DMS114 treated with DMSO at 0.1 percent for 48 hours (cell line): ENCODE measurements around the gene PSMD12.
"Not testable (repeated sequence)": the region's sequence is repeated elsewhere in the genome, so short reads cannot be mapped to it uniquely, and the experiment has no call there.

ENCODE experiments used
- DNase-seq: peaks from one replicate; lab custom pipeline; 2025; ENCODE audit not compliant: unreplicated experiment; lab: John Stamatoyannopoulos, UW

The PSMD12 gene

DNA sequence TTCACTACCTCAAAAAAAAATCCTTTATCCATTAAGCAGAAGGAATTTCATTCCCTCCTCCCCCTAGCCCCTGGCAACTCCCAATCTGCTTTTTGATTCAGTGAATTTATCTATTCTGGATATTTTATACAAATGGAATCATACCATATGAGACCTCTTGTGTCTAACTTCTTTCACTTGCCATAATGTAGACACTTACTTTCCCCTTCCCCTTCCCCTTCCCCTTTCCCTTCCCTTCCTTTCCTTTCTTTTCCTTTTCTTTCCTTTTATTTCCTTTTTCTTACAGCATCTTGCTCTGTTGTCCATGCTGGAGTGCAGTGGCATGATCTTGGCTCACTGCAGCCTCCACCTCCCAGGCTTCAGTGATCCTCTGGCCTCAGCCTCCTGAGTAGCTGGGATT is 50.5 kb downstream of the PSMD12 start:
- no peak for DNase-seq

DNA sequence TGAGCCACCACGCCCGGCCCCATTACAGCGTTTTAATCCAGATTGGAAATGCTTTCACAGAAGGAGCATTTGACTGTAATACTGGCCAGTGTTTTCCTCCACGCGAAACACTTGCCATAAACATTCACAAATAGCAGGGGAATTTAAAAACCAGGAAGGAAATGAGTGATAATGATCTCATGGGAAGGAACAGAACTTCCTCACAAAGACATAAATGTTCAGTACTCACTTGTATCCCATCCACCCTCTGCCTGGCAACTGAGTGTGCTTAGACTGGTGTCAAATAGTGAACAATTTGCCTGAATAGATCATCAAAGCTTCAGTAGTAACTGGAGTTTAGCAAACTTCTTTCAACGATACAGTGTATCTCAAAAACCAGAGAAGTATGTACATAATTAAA is 54.1 kb downstream of the PSMD12 start:
- no peak for DNase-seq

DNA sequence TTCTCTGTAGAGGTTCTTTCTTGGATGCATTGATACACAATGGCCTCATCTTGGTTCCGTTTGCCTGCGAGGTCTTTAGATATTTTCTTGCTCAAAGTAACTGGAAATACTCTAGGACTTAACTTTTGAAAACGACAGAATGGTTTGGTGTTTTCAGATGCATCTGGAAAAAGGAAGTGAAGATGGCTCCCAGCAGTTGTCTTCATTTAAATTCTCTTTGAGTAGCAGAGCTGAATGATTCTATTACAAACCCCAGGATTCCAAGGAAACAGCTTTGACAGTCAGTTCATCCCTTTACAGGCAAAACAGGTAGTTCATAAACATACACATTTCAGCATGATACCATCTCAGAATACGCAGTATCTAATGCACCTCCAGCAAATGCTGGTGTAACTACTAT is 54.8 kb downstream of the PSMD12 start:
- DNase-seq: no peak

DNA sequence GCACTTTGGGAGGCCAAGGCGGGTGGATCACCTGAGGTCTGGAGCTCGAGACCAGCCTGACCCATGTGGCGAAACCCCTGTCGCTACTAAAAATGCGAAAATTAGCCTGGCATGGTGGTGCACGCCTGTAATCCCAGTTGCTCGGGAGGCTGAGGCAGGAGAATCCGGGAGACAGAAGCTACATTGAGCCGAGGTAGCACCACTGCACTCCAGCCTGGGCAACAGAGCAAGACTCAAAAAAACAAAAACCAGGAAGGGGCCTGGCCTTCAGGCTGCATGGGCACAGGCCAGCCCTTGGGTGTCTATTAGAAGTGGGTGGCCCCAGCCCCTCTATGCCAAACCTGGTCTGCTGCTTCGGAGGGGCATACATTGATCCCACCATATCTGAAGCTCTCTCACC is 56.0 kb downstream of the PSMD12 start:
- DNase-seq: no peak

DNA sequence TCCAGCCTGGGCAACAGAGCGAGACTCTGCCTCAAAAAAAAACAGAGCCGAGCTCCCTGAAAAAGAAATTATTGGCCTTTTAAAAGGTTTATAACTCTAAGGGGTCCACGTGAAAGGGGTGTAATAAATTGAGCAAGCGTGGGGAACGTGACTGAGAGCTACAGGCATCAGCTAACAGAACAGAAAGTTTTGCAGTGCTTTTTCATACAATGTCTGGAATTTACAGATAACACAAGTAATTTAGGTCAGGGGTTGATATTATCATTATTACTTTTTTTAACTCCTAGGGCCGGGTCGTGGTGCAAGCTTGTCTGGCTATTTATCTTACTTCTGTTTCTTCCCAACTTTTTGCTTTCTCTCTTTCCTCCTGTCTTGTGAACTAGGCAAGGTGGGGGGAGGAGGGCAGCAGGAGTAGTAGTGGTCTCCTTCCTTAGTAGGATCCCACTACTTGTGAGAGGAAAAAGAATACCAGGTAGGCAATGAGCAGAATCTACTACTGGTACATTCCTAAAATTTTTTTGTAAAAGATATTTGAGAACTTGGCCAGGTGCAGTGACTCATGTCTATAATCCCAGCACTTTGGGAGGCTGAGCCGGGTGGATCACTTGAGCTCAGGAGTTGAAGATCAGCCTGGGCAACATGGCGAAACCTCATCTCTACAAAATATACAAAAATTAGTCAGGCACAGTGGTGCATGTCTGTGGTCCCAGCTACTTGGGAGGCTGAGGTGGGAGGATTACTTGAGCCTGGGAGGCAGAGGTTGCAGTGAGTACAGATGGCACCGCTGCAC is 60.7 kb downstream of the PSMD12 start:
- not testable (repeated sequence) for DNase-seq

DNA sequence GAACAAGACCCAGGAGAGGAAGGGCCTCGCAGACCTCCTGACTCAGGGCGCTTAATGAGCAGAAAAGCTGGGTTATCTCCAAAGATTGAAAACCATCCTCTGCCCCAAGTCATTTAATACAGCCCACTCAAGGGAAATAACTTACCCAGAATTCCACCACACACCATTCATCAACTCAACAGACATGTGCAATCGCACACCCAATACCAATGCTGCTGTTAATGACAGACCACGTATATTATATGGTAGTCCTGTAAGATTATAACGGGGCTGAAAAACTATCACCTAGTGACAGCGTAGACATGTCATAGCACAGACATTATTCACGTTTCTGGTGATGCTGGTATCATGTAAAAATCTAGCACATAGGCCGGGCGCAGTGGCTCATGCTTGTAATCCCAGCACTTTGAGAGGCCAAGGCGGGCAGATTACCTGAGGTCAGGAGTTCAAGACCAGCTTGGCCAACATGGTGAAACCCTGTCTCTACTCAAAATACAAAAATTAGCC is 68.9 kb downstream of the PSMD12 start:
- DNase-seq: no peak

DNA sequence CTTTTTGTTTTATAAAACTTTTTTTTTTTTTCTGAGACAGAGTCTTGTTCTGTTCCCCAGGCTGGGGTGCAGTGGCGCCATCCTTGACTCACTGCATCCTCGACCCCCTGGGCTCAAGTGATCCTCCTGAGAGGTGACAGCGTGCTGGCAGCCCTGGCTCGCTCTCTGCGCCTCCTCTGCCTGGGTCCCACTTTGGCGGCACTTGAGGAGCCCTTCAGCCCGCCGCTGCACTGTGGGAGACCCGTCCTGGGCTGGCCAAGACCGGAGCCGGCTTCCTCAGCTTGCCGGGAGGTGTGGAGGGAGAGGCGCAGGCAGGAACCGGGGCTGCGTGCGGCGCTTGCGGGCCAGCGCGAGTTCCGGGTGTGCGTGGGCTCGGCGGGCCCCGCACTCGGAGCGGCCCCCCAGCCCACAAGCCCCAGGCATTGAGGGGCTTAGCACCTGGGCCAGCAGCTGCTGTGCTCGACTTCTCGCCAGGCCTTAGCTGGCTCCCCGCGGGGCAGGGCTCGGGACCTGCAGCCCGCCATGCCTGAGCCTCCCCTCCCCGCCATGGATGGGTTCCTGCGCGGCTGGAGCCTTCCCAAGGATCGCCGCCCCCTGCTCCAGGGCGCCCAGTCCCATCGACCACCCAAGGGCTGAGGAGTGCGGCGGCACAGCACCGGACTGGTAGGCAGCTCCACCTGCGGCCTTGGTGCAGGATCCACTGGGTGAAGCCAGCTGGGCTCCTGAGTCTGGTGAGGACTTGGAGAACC is 71.8 kb downstream of the PSMD12 start:
- DNase-seq: no peak

DNA sequence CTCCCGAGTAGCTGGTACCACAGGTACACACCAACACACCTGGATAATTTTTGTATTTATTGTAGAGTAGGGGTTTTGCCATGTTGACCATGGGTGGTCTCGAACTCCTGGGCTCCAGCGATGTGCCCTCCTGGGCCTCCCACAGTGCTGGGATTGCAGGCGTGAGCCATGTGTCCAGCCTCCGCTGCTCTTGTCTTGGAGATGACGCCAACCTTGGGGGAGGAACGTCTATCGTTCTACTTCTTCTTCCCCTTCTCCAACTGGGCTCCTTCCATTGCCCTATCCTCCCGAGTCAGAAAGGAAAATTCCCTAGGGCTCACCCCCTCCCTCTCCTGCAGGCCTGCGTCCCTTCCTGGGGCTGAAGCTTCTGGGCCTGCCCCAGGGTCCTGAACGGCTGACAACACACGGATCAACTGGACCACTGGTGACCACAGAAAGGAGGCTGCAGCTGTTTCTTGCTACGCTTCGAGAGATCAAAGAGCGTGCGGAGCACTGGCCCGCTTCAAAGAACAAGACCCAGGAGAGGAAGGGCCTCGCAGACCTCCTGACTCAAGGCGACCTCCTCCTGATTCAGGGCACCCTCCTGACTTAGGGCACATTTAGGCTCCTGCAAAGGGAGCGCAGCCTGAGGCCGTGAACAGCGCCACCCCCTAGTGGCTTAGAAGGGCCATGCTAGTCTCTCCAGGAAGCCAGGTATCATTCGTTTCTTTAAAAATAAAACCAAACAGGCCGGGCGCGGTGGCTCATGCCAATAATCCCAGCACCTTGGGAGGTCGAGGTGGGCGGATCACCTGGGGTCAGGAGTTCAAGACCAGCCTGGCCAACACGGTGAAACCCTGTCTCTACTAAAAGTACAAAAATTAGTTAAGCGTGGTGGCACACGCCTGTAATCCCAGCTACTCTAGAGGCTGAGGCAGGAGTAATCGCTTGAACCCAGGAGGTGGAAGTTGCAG is 72.8 kb downstream of the PSMD12 start:
- DNase-seq: no peak

DNA sequence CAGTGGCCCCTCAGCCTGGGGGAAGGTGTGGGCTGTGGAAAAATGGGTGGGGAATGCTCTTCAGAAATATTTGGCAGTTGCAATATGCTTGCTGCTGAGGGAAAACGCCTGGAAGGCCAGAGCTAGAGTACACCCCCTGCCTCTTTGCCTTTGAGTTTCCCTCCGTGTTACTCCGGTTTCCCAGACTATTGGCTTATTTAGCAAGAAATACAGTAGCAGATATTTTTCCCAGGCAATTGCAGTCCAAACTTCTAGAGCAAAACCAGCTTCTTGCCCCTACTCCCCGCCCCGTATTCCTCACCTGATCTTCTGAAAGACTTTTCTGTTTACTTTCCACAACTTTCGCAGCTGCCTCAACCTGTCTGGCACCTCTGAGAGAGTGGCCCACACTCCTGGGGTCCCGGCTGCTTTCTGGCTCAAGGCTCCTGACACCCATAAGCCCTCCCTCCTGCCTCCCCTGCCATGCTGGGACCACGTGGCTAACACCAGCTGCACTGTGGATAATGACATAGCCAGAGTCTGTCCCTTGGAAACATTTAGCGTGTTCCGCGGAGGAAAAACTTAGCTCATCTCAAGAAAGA is 75.6 kb downstream of the PSMD12 start:
- no peak for DNase-seq

DNA sequence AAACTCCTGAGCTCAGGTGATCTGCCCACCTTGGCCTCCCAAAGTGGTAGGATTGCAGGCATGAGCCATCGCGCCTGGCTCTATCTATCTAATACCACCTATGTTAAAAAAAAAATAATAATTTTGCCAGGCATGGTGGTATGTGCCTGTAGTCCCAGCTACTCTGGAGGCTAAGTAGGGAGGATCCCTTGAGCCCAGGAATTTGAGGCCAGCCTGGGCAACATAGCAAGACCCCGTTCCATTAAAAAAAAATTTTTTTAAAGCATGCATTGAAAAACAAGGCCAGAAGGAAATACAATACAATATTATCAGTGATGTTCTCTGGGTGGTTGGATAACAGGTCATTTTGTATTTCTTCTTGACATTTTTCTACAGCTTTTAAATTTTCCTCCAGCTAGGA is 76.1 kb downstream of the PSMD12 start:
- DNase-seq: no peak

DNA sequence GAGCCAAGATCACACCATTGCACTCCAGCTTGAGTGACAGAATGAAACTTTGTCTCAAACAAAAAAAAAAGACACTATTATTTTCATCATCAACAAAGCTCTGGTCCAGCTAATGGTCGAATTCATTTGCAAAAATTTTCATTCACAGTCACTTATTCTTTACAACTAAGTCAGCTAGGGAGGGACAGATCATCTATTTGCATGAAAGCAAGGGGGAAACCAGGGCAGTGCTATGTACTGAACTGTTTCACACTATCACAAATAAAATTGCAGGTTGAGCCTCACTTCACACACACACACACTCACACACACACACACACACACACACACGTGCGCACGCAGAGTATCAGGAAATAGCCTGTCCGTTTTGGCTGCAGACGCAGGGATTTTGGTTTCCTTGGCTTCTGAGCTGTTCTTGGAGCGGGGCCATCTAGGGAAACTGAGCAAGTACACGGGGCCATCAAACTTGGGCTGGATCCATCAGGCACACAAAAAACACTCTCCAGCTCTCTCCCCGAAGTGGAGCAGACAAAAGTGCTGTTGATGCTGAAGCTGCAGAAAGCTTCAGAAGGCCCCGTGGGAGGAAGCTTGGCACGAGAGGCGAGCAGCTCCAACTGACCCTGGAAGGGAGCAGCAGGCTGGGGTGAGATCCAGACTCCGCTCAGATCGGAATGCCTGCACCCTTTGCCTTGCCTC is 77.0 kb downstream of the PSMD12 start:
- DNase-seq: no peak
